Activated CD4-positive, alpha-beta T cell treated with anti-CD3 and anti-CD28 coated beads for 24 hours (primary cell): ENCODE results near the gene CHRNB1.

Source experiments
- DNase-seq, 2 donors: peaks; one replicate each; pipeline ENCODE4 v3.0.0-alpha.2; 2020; ENCODE audit warnings: low read depth in 2 of 2

Gene CHRNB1

GRCh38 chr17:7444682-7445618 lies at the start of gene CHRNB1:
Gene CHRNB1 (plus strand): TSS chr17:7445061. CDS start chr17:7445128, 67 bp downstream.
- DNase-seq = no peak

- no peak for DNase-seq
Measured at GRCh38 chr17:7396147-7396546, 48.7 kb upstream of the CHRNB1 start.

- no peak for DNase-seq
Measured at GRCh38 chr17:7398612-7399011, 46.2 kb upstream of the CHRNB1 start.

- no peak for DNase-seq
Measured at GRCh38 chr17:7403043-7403726, 41.7 kb upstream of the CHRNB1 start.

GRCh38 chr17:7403727-7403976 lies 41.2 kb upstream of the CHRNB1 start:
- DNase-seq = no peak

- DNase-seq = peak; percentile 91 to 97
Measured at GRCh38 chr17:7403977-7404736, 40.7 kb upstream of the CHRNB1 start, which contains the start of gene TMEM256. Gene TMEM256 (minus strand): TSS chr17:7404097. CDS start chr17:7404084, 13 bp downstream.

GRCh38 chr17:7404737-7405349 lies 40.0 kb upstream of the CHRNB1 start:
- peak; percentile 38 to 46 for DNase-seq

GRCh38 chr17:7405350-7406234 lies 39.3 kb upstream of the CHRNB1 start:
- DNase-seq = no peak

GRCh38 chr17:7406235-7406825 lies 38.5 kb upstream of the CHRNB1 start:
- no peak for DNase-seq

- no peak for DNase-seq
Measured at GRCh38 chr17:7407082-7407481, 37.8 kb upstream of the CHRNB1 start.

GRCh38 chr17:7407485-7408251 lies 37.2 kb upstream of the CHRNB1 start, which contains the start of gene NLGN2:
Gene NLGN2 (plus strand): TSS chr17:7407845. CDS start chr17:7408256, 411 bp downstream.
- DNase-seq = no peak

GRCh38 chr17:7408252-7408727 lies 36.6 kb upstream of the CHRNB1 start:
- no peak for DNase-seq

GRCh38 chr17:7408863-7409262 lies 36.0 kb upstream of the CHRNB1 start:
- DNase-seq = no peak

- no peak for DNase-seq
Measured at GRCh38 chr17:7409716-7410115, 35.1 kb upstream of the CHRNB1 start.

GRCh38 chr17:7410634-7411426 lies 34.0 kb upstream of the CHRNB1 start:
- DNase-seq = no peak

- no peak for DNase-seq
Measured at GRCh38 chr17:7411427-7411750, 33.5 kb upstream of the CHRNB1 start.

- no peak for DNase-seq
Measured at GRCh38 chr17:7413346-7413985, 31.4 kb upstream of the CHRNB1 start.

- no peak for DNase-seq
Measured at GRCh38 chr17:7414837-7415236, 30.0 kb upstream of the CHRNB1 start.
